Transverse colon (tissue), 4 donors: ENCODE data around the gene TCF3. TPM values are rescaled to one million over a fixed set of nuclear protein-coding genes. Genes with fewer than 3 reads are reported as not detected.
A peak's percentile ranks its signal among the peaks of the same experiment; 100 is the strongest.

Experiments
- DNase-seq: peaks from one replicate; pipeline ENCODE4 v3.0.0-alpha.2; 2019
- H3K27ac ChIP-seq, 4 donors: fragments of 200-600 bp; sonication (generic); 2 replicates each; pipeline ENCODE4 v1.5.1; 2016 to 2018; ENCODE audit warnings: inconsistent platforms in 4 of 4
- H3K27me3 ChIP-seq: fragments of 200-600 bp; sonication (generic); 2 replicates; pipeline ENCODE4 v1.5.1; 2017; ENCODE audit warnings: inconsistent platforms
- H3K36me3 ChIP-seq, 4 donors: fragments of 200-600 bp; sonication (generic); 2 replicates each; pipeline ENCODE4 v1.5.1; 2017 to 2019; ENCODE audit warnings: inconsistent platforms in 4 of 4
- H3K4me1 ChIP-seq, 4 donors: fragments of 200-600 bp; sonication (generic); 2 replicates each; pipeline ENCODE4 v1.5.1; 2017 to 2020; ENCODE audit warnings: inconsistent platforms in 4 of 4
- H3K4me3 ChIP-seq, 4 donors: fragments of 200-600 bp; sonication (generic); 1 replicate in 1 of 4; 2 replicates in 3 of 4; pipeline versions ENCODE4 v1.5.1 to v1.6.1; 2017 to 2019; ENCODE audit warnings: inconsistent platforms in 4 of 4
- H3K9me3 ChIP-seq, 2 donors: fragments of 200-600 bp; sonication (generic); 2 replicates each; pipeline ENCODE4 v1.5.1; 2017 to 2019; ENCODE audit warnings: inconsistent platforms in 2 of 2
- CTCF ChIP-seq, 5 experiments: fragments of 200-600 bp in 3 of 5; fragments of 450-650 bp in 2 of 5; sonication (generic) in 3 of 5; IDR thresholded peaks; 1 replicate in 2 of 5; 2 replicates in 3 of 5; pipeline ENCODE4 v1.5.1; 2016 to 2017; ENCODE audit warnings: antibody characterized with exemption in 5 of 5, inconsistent platforms in 3 of 5, mild to moderate bottlenecking in 2 of 5, moderate library complexity in 1 of 5
- EP300 ChIP-seq: sonication (generic); formaldehyde crosslinking; IDR thresholded peaks from one replicate; pipeline ENCODE4 v1.6.1; 2017; ENCODE audit warnings: antibody characterized with exemption, low read depth
- POLR2A ChIP-seq: fragments of 450-650 bp; IDR thresholded peaks from one replicate; pipeline ENCODE4 v1.6.1; 2016; ENCODE audit warnings: antibody characterized with exemption, mild to moderate bottlenecking, moderate library complexity
- POLR2AphosphoS5 ChIP-seq, 3 donors: sonication (generic); formaldehyde crosslinking; IDR thresholded peaks; one replicate each; pipeline ENCODE4 v1.6.1; 2016; ENCODE audit warnings: antibody characterized with exemption in 3 of 3
- WGBS, 2 donors: methylation state at CpG; one replicate each; pipeline ENCODE4 v1.1.5; 2018; ENCODE audit warnings: low coverage in 1 of 2; 5-methylcytosine and 5-hydroxymethylcytosine counted together
- in situ Hi-C, 4 donors: fragments of 200-750 bp; cut with MboI; loops; one replicate each; pipeline versions ENCODE4 v1.15.0 to v1.15.1; 2017; ENCODE audit warnings: low sequenced_read_pairs in 3 of 4, low pct_ligation_motif_present in 1 of 4, low pct_unique_long_range_greater_than_20kb in 1 of 4
- intact Hi-C: fragments of 100-400 bp; cut with DNase I; formaldehyde crosslinking; loops from one replicate; pipeline ENCODE4 v1.15.1; 2023; ENCODE audit warnings: low total_unique reads
- total RNA-seq, 4 donors: library from RNA; depleted of rRNA; stranded (reverse); fragments of >200 nt; gene quantifications; one replicate each; pipeline ENCODE4 v1.1.0, GENCODE V29; 2016

The TCF3 gene
- total RNA-seq, 4 donors from 2014 or later: 55.9 to 160 (median 79.7) TPM

GRCh38 chr19:1570836-1571235 lies 81.6 kb downstream of the TCF3 start:
- Histone ChIP-seq H3K4me1 (peaks cover 1 to 24% (median 17%) of the 10 kb centered on the region in 4 donors), H3K9me3 (no peaks in the 10 kb centered on the region), H3K4me3 (no peak overlapping the region), H3K36me3 (no peaks in the 10 kb centered on the region), H3K27ac (no peak overlapping the region), H3K27me3 (peaks cover 7% of the 10 kb centered on the region)
- TF ChIP-seq POLR2AphosphoS5 (IDR thresholded peaks at IDR 0.05): no peak
- TF ChIP-seq POLR2A: no peak
- TF ChIP-seq CTCF (IDR thresholded peaks at IDR 0.05): no peak
- no peak for TF ChIP-seq EP300
- in situ Hi-C loops: no loop called here
- WGBS, 2 donors: 92 to 94% methylated on average over 3 to 13 of the region's 13 CpGs
- intact Hi-C loops: no loop called here
- DNase-seq: no peak

GRCh38 chr19:1569997-1570396 lies 82.4 kb downstream of the TCF3 start:
- Histone ChIP-seq H3K4me3 (no peak overlapping the region), H3K27ac (no peak overlapping the region), H3K4me1 (peaks cover 3 to 25% (median 17%) of the 10 kb centered on the region in 4 donors), H3K36me3 (no peaks in the 10 kb centered on the region), H3K27me3 (peaks cover 7% of the 10 kb centered on the region), H3K9me3 (no peaks in the 10 kb centered on the region)
- WGBS, 2 donors: 38 to 76% methylated on average over 3 to 4 of the region's 4 CpGs
- in situ Hi-C loops: no loop called here
- TF ChIP-seq CTCF (IDR thresholded peaks at IDR 0.05) (no peak), POLR2AphosphoS5 (IDR thresholded peaks at IDR 0.05) (no peak), EP300 (no peak), POLR2A (no peak)
- intact Hi-C loops: loop anchor here (1.0 kb wide), 1 partner anchor 46 kb away; no protein-coding TSS in a partner anchor
- no peak for DNase-seq

GRCh38 chr19:1568320-1569019 lies 83.9 kb downstream of the TCF3 start, which contains the start of gene MEX3D:
Gene MEX3D, minus strand, starts transcription at chr19:1568325. Its CDS starts 267 bp downstream, at chr19:1568058.
- H3K4me1 ChIP-seq: peaks cover 3 to 20% (median 17%) of the 10 kb centered on the region in 4 donors
- peak within 1 kb of the TSS; percentile 82 to 90 (median 88) for H3K27ac ChIP-seq
- WGBS, 2 donors: 34% methylated on average over 18 of the region's 63 CpGs; no CpG with 5 or more reads in 1 of the 2 donors
- in situ Hi-C loops (no loop called here), intact Hi-C loops (loop anchor here (1.0 kb wide), 1 partner anchor 48 kb away; no protein-coding TSS in a partner anchor)
- H3K36me3 ChIP-seq: no peaks in the 10 kb centered on the region
- TF ChIP-seq POLR2AphosphoS5 (IDR thresholded peaks at IDR 0.05) (no peak), POLR2A (no peak), CTCF (IDR thresholded peaks at IDR 0.05) (no peak), EP300 (no peak)
- H3K4me3 ChIP-seq: peak within 1 kb of the TSS; percentile 62 to 74 (median 67)
- no peaks in the 10 kb centered on the region for H3K9me3 ChIP-seq
- DNase-seq: peak; percentile 87
- peaks cover 7% of the 10 kb centered on the region for H3K27me3 ChIP-seq

GRCh38 chr19:1567848-1568227 lies 84.6 kb downstream of the TCF3 start:
- DNase-seq: no peak
- Histone ChIP-seq H3K27me3 (peaks cover 7% of the 10 kb centered on the region), H3K36me3 (no peaks in the 10 kb centered on the region), H3K27ac (no peak overlapping the region), H3K4me3 (peak overlapping the region in 3 of 4 donors; percentile 62 to 70 (median 64)), H3K9me3 (no peaks in the 10 kb centered on the region), H3K4me1 (peaks cover 3 to 20% (median 16%) of the 10 kb centered on the region in 4 donors)
- TF ChIP-seq CTCF (IDR thresholded peaks at IDR 0.05) (no peak), POLR2AphosphoS5 (IDR thresholded peaks at IDR 0.05) (no peak), POLR2A (no peak), EP300 (no peak)
- in situ Hi-C loops (no loop called here), intact Hi-C loops (no loop called here)
- WGBS, 2 donors: no CpG with 5 or more reads among the region's 73 CpGs
